ENCODE measurements around the gene AKR7A3.

AKR7A3 gene

DNA sequence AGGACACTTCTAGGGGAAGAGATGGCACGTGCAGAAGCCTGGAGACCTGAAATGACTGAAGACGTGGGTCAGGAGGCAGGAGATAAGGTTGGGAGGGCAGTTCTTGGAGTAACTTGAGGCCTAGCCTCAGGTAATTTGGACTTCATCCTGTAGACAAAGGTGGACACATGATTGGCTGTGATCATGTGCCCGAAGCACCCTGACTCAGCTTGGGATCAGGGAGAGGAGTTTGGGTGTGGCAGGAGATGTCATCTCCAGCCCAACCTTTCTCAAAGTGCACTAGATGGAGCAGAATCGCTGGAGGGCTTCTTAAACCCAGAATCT, 25.0 kb upstream of the AKR7A3 start:
- Histone ChIP-seq H3K9me2 (replicated peaks; ENCODE audit: low read depth, low read length) (no peaks in the 10 kb centered on the region), H2AFZ (ENCODE audit: low read length) (no peak overlapping the region), H3K79me2 (ENCODE audit: insufficient read depth, low read length) (peaks cover 53% of the 10 kb centered on the region), H3K4me2 (ENCODE audit: low read depth, low read length, poor library complexity, severe bottlenecking) (peak overlapping the region; percentile 89), H3K36me3 (ENCODE audit: insufficient read depth, low read length) (no peaks in the 10 kb centered on the region), H4K20me1 (ENCODE audit: insufficient read depth, low read length, poor library complexity, severe bottlenecking) (peaks cover 7% of the 10 kb centered on the region), H3K4me1 (ENCODE audit: insufficient read depth, low read length, poor library complexity, severe bottlenecking) (peaks cover 57% of the 10 kb centered on the region), H3K9ac (ENCODE audit: low read depth, low read length, poor library complexity, severe bottlenecking) (peak overlapping the region; percentile 90), H3K27me3 (ENCODE audit: insufficient read depth, low read length, poor library complexity, severe bottlenecking) (no peaks in the 10 kb centered on the region), H3K4me3 (ENCODE audit: low read length, poor library complexity, severe bottlenecking) (peak overlapping the region; percentile 98), H3K9me3 (ENCODE audit: insufficient read depth, low read depth, low read length) (no peaks in the 10 kb centered on the region), H3F3A (ENCODE audit: low read depth) (no peaks in the 10 kb centered on the region)
- TF ChIP-seq, protein P1, sequence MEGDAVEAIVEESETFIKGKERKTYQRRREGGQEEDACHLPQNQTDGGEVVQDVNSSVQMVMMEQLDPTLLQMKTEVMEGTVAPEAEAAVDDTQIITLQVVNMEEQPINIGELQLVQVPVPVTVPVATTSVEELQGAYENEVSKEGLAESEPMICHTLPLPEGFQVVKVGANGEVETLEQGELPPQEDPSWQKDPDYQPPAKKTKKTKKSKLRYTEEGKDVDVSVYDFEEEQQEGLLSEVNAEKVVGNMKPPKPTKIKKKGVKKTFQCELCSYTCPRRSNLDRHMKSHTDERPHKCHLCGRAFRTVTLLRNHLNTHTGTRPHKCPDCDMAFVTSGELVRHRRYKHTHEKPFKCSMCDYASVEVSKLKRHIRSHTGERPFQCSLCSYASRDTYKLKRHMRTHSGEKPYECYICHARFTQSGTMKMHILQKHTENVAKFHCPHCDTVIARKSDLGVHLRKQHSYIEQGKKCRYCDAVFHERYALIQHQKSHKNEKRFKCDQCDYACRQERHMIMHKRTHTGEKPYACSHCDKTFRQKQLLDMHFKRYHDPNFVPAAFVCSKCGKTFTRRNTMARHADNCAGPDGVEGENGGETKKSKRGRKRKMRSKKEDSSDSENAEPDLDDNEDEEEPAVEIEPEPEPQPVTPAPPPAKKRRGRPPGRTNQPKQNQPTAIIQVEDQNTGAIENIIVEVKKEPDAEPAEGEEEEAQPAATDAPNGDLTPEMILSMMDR (conservative IDR thresholded peaks at IDR 0.05; ENCODE audit: low read length): no peak

DNA sequence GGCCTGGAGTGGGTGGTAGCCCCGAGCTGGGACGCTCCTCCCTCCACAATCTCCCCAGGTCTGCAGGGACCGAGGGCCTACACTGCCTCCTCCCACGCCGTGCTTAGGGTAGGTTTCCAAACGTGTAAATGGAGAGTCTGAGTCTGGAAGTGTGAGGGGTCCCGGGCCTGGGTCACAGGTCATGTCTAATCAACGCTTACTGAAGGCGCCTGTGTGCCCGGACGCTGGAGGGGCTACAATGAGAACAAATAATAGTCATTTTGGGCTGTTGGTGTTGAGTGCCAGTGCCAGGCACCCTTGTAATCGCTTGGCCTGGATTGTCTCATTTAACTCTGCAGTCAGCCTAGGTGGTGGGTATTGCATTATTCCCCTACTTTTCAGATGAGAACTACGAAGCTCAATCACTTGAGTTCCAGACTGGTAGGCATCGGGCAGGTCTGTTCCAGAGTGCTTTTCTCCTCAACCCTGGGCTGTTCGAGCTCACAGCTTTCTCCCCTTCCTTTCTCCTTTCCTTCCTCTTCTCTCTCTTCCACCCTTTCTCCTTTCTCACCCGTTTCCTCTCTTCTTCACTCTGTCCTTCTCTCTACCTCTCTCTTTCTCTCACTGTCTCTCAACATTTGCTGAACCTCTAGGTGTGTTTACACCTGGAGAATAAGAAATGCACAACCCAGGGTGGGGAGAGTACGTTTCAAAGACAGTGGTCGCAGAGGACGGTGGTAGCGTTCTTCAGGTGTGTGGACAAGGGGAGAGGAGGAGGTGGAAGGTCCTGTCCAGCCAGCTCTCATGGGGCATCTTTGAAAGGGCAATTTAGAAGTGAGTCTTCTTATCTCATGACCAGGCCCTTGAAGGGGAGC, 24.4 kb upstream of the AKR7A3 start:
- Histone ChIP-seq H3K36me3 (ENCODE audit: insufficient read depth, low read length) (no peaks in the 10 kb centered on the region), H3K27me3 (ENCODE audit: insufficient read depth, low read length, poor library complexity, severe bottlenecking) (no peaks in the 10 kb centered on the region), H3K9me3 (ENCODE audit: insufficient read depth, low read depth, low read length) (no peaks in the 10 kb centered on the region), H3F3A (ENCODE audit: low read depth) (no peaks in the 10 kb centered on the region), H3K9me2 (replicated peaks; ENCODE audit: low read depth, low read length) (no peaks in the 10 kb centered on the region), H4K20me1 (ENCODE audit: insufficient read depth, low read length, poor library complexity, severe bottlenecking) (peaks cover 7% of the 10 kb centered on the region), H3K4me1 (ENCODE audit: insufficient read depth, low read length, poor library complexity, severe bottlenecking) (peaks cover 57% of the 10 kb centered on the region), H3K4me3 (ENCODE audit: low read length, poor library complexity, severe bottlenecking) (peak overlapping the region; percentile 98), H2AFZ (ENCODE audit: low read length) (peak overlapping the region; percentile 83), H3K79me2 (ENCODE audit: insufficient read depth, low read length) (peaks cover 53% of the 10 kb centered on the region), H3K4me2 (ENCODE audit: low read depth, low read length, poor library complexity, severe bottlenecking) (peak overlapping the region; percentile 89), H3K9ac (ENCODE audit: low read depth, low read length, poor library complexity, severe bottlenecking) (peak overlapping the region; percentile 90)
- TF ChIP-seq, protein P1 (conservative IDR thresholded peaks at IDR 0.05; ENCODE audit: low read length): no peak
- TF ChIP-seq EZH2phosphoT487 (IDR thresholded peaks at IDR 0.05; ENCODE audit: borderline replicate concordance): no peak

DNA sequence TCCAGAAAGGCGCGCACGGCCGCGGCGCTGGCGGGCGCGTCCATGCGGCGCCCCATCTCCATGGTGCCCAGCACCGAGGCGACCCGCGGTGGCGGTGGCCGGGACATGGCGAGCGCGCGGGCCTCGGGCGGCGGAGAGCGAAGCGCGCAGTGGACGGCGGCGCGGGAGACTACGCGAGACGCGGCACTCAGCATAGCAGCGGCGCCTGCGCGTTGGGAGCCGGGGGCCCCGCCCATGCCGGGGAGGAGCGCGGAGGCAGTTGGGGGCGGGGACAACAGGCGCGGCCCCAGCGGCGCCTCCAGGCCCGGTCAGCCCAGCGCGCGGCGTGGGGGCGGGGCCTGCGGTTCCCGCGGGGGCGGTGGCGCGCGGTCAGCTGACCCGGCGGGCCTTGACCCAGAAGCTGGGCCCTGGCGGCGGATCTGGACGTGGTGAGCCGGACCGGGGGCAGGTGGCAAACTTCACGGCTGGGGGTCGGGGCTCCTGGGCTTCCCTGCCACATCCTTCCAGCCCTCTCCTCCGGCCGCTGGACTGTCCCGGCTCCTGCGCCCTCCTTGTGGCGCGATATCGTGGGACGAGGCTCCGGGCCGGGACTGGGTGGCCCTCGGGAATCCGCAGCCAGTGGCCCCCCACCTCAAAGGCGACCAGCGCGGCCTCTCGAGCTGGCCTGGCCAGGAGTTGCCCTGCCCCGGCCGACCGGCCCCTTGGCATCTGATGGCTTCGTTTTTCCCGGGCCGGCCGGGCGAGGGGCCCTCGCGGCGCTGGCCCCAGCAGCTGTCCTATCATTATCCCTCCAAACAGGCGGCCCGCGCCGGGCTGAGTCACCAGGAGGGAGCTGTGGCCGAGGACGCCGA, 23.6 kb upstream of the AKR7A3 start, which contains the start of the genes AKR7A2 and SLC66A1:
Gene AKR7A2, minus strand, starts transcription at position 214 of the 851 bp plus-strand sequence. Its CDS starts 20 bp downstream, at position 194.
Gene SLC66A1, plus strand, starts transcription at position 396 of the 851 bp plus-strand sequence. CDS start 5,352 bp downstream, outside the sequence.
- Histone ChIP-seq H3K27me3 (ENCODE audit: insufficient read depth, low read length, poor library complexity, severe bottlenecking) (no peaks in the 10 kb centered on the region), H3K9me3 (ENCODE audit: insufficient read depth, low read depth, low read length) (no peaks in the 10 kb centered on the region), H3K4me3 (ENCODE audit: low read length, poor library complexity, severe bottlenecking) (peak within 1 kb of the TSS; percentile 98), H3K4me1 (ENCODE audit: insufficient read depth, low read length, poor library complexity, severe bottlenecking) (peaks cover 56% of the 10 kb centered on the region), H3F3A (ENCODE audit: low read depth) (no peaks in the 10 kb centered on the region), H4K20me1 (ENCODE audit: insufficient read depth, low read length, poor library complexity, severe bottlenecking) (peaks cover 7% of the 10 kb centered on the region), H3K9me2 (replicated peaks; ENCODE audit: low read depth, low read length) (no peaks in the 10 kb centered on the region), H3K9ac (ENCODE audit: low read depth, low read length, poor library complexity, severe bottlenecking) (peak within 1 kb of the TSS; percentile 93), H3K79me2 (ENCODE audit: insufficient read depth, low read length) (peaks cover 53% of the 10 kb centered on the region), H3K4me2 (ENCODE audit: low read depth, low read length, poor library complexity, severe bottlenecking) (peak within 1 kb of the TSS; percentile 100), H3K36me3 (ENCODE audit: insufficient read depth, low read length) (no peaks in the 10 kb centered on the region; the same call in 1 of the 2 replicates), H2AFZ (ENCODE audit: low read length) (peak within 1 kb of the TSS; percentile 92)
- TF ChIP-seq, protein P1 (conservative IDR thresholded peaks at IDR 0.05; ENCODE audit: low read length): no peak
- no peak for TF ChIP-seq EZH2phosphoT487 (IDR thresholded peaks at IDR 0.05; ENCODE audit: borderline replicate concordance)
